Progenitor cell of endocrine pancreas (in vitro differentiated cells): Measurements from ENCODE around the gene SRR. TPM values are rescaled to one million over a fixed set of nuclear protein-coding genes. Genes with fewer than 3 reads are reported as not detected.

Experiments used
- DNase-seq: peaks from one replicate; pipeline ENCODE4 v3.0.0; 2021; ENCODE audit warnings: low spot score; ENCODE audit not compliant: unreplicated experiment
- H3K27ac Mint-ChIP-seq: 2 replicates; pipeline ENCODE4 v1.8.0; 2021; ENCODE audit warnings: mild to moderate bottlenecking, moderate library complexity, mixed read lengths
- H3K27me3 Mint-ChIP-seq: 2 replicates; pipeline ENCODE4 v1.8.0; 2021; ENCODE audit warnings: mixed read lengths
- H3K36me3 Mint-ChIP-seq: 2 replicates; pipeline ENCODE4 v1.8.0; 2022; ENCODE audit warnings: mixed read lengths; ENCODE audit not compliant: insufficient read depth
- H3K4me1 Mint-ChIP-seq: 2 replicates; pipeline ENCODE4 v1.8.0; 2021; ENCODE audit warnings: low read depth, mixed read lengths
- H3K4me3 Mint-ChIP-seq: 2 replicates; pipeline ENCODE4 v1.8.0; 2021; ENCODE audit warnings: low read depth, mild to moderate bottlenecking, moderate library complexity, mixed read lengths
- H3K9me3 Mint-ChIP-seq: 2 replicates; pipeline ENCODE4 v1.8.0; 2021; ENCODE audit warnings: low read depth, mixed read lengths
- total RNA-seq: library from RNA; stranded (reverse); gene quantifications from 2 replicates; pipeline ENCODE4 v1.2.1, GENCODE V29; 2021
- TF ChIP-seq, protein P1 (sequence below): fragments of 200-600 bp; sonication (generic); IDR thresholded peaks from one replicate; pipeline ENCODE4 v1.5.0; 2021; ENCODE audit warnings: antibody characterized with exemption, mild to moderate bottlenecking; ENCODE audit not compliant: unreplicated experiment

SRR gene
- total RNA-seq, 1 donor from 2014 or later: 15.2 TPM

DNA sequence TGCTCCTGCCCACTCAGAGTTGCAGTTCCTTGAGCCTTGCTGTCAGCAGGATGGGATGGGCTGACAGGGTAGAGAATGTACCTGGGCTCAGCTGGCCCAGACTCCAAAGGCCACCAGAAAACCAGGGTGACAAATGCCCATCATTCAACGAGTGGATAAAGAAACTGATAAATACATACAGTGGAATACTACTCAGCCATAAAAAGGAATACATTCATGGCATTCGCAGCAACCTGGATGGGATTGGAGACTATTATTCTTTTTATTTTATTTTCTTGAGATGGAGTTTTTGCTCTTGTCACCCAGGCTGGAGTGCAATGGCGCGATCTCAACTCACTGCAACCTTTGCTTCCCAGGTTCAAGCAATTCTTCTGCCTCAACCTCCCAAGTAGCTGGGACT lies 53.5 kb downstream of the SRR start:
- Mint-ChIP-seq H3K4me1 (peaks cover 4% of the 10 kb centered on the region), H3K4me3 (no peak overlapping the region), H3K36me3 (peaks cover 1% of the 10 kb centered on the region), H3K27ac (no peak overlapping the region), H3K9me3 (no peaks in the 10 kb centered on the region), H3K27me3 (no peaks in the 10 kb centered on the region)
- TF ChIP-seq, protein P1, sequence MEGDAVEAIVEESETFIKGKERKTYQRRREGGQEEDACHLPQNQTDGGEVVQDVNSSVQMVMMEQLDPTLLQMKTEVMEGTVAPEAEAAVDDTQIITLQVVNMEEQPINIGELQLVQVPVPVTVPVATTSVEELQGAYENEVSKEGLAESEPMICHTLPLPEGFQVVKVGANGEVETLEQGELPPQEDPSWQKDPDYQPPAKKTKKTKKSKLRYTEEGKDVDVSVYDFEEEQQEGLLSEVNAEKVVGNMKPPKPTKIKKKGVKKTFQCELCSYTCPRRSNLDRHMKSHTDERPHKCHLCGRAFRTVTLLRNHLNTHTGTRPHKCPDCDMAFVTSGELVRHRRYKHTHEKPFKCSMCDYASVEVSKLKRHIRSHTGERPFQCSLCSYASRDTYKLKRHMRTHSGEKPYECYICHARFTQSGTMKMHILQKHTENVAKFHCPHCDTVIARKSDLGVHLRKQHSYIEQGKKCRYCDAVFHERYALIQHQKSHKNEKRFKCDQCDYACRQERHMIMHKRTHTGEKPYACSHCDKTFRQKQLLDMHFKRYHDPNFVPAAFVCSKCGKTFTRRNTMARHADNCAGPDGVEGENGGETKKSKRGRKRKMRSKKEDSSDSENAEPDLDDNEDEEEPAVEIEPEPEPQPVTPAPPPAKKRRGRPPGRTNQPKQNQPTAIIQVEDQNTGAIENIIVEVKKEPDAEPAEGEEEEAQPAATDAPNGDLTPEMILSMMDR: no peak
- no peak for DNase-seq

DNA sequence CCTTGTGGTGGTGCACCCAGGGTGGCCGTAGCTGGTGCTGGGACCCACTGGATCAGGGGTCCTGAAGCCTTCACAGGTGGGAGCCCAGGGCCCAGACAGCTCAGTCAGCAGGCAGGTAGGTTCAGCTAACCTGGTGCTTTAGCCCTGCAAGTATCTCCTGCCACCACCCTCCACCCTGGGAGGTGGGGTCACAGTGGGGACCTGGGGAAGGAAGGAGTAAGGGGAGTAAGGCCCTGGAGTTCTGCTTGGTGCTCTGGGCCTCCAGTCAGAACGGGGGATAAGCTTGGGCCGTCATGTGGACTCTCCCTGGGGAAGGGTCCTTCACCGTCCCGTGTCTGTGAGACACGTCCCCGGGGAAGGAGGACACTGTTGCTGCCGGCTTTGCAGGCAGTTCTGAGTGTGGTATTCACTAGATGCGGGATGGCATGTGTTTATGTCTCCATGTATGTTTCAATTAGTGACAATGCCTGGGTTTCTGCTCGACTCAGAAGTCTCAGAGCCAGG lies 54.2 kb downstream of the SRR start:
- Mint-ChIP-seq H3K27ac (no peak overlapping the region), H3K27me3 (no peaks in the 10 kb centered on the region), H3K4me1 (peaks cover 4% of the 10 kb centered on the region), H3K4me3 (no peak overlapping the region), H3K9me3 (no peaks in the 10 kb centered on the region), H3K36me3 (peaks cover 3% of the 10 kb centered on the region)
- DNase-seq: no peak
- TF ChIP-seq, protein P1: no peak

DNA sequence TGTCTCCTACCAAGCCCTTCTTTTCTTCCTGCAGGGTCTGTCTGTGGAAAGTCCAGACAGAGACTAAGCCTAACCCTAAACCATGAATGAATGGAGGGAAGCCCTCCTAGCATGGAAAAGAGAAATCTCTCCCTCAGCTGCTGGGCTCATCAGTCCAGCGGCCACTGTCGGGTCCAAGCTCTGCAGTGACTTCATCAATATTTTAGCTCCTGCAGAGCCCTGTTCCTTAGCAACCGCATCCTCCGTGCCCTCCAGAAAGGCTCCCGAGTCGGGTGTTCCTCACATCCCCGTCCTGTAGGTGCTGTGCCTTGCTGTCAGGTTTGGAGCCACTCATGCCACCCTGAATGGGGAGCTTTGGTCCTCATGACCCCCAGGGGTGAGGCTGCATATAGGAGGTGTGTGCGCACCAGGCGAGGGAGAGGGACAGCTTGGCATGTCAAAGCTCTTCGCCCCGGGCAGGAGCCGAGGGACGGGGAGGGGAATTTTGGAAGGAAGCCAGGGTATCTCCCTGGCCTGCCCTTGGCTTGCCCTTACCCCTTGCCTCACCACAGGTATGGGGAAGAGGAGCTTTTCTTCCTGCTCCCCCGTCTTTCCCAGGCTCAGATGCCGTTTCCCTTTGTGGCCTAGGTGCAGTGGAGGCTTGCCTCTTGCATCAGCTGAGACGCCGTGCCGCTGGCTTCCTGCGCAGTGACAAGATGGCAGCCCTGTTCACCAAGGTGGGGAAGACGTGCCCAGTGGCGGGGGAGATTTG lies 57.4 kb downstream of the SRR start:
- Mint-ChIP-seq H3K27me3 (no peaks in the 10 kb centered on the region), H3K4me1 (peaks cover 4% of the 10 kb centered on the region), H3K36me3 (peaks cover 3% of the 10 kb centered on the region), H3K9me3 (no peaks in the 10 kb centered on the region), H3K27ac (no peak overlapping the region), H3K4me3 (no peak overlapping the region)
- TF ChIP-seq, protein P1: no peak
- DNase-seq: no peak

DNA sequence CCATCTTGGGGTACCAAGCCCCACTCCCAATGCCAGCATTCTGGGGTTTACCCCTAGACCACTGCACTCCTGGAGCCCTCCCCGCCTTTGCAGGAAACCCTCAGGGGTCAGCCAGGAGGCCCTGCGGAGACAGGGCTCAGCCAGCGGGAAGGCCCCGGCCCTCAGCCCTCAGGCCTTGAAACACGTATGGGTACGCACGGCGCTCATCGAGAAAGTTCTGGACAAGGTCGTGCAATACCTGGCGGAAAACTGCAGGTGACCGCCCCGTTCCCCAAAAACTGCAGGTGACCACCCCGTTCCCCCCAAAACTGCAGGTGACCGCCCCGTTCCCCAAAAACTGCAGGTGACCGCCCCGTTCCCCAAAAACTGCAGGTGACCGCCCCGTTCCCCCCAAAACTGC lies 58.3 kb downstream of the SRR start:
- peaks cover 5% of the 10 kb centered on the region for H3K36me3 Mint-ChIP-seq
- H3K27ac Mint-ChIP-seq: no peak overlapping the region
- no peak for DNase-seq
- H3K4me3 Mint-ChIP-seq: no peak overlapping the region
- no peaks in the 10 kb centered on the region for H3K27me3 Mint-ChIP-seq
- no peaks in the 10 kb centered on the region for H3K9me3 Mint-ChIP-seq
- TF ChIP-seq, protein P1: no peak
- peaks cover 4% of the 10 kb centered on the region for H3K4me1 Mint-ChIP-seq

DNA sequence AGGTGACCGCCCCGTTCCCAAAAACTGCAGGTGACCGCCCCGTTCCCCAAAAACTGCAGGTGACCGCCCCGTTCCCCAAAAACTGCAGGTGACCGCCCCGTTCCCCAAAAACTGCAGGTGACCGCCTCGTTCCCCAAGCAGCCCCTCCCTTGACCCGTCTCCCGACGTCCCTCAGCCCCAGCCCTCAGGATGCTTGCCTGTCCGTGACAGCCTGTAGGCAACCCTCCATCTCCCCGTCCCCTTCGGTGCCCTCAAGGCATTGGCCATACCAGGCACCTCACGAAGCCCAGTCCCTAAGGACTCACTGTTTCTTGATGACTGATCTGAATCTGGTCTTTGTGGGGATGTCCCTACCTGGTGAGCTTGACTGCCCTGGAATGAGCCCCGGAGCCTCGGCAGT lies 58.7 kb downstream of the SRR start:
- DNase-seq: no peak
- no peaks in the 10 kb centered on the region for H3K9me3 Mint-ChIP-seq
- TF ChIP-seq, protein P1: no peak
- no peak overlapping the region for H3K4me3 Mint-ChIP-seq
- peak overlapping the region; percentile 70 for H3K27ac Mint-ChIP-seq
- peaks cover 5% of the 10 kb centered on the region for H3K36me3 Mint-ChIP-seq
- H3K27me3 Mint-ChIP-seq: no peaks in the 10 kb centered on the region
- peaks cover 4% of the 10 kb centered on the region for H3K4me1 Mint-ChIP-seq
